GM04503 (cell line): ENCODE results near the gene KRT5.

Experiments used
- DNase-seq: peaks from one replicate; pipeline ENCODE4 v3.0.0-alpha.2; 2012; ENCODE audit warnings: low read depth

The KRT5 gene

GRCh38 chr12:52519826-52520662 lies at the start of gene KRT5:
Gene KRT5 (minus strand): TSS chr12:52520394. CDS start chr12:52520296, 98 bp downstream.
- DNase-seq: no peak

- DNase-seq: no peak
These were observed 47.9 kb upstream of the KRT5 start for GRCh38 chr12:52568111-52568510.

- DNase-seq: no peak
These were observed 46.7 kb upstream of the KRT5 start for GRCh38 chr12:52566847-52567291.

GRCh38 chr12:52564582-52564981 lies 44.4 kb upstream of the KRT5 start:
- no peak for DNase-seq

- DNase-seq: no peak
These were observed 41.8 kb upstream of the KRT5 start for GRCh38 chr12:52561880-52562449.

- DNase-seq: no peak
These were observed 39.8 kb upstream of the KRT5 start for GRCh38 chr12:52559979-52560378.

GRCh38 chr12:52558781-52559445 lies 38.7 kb upstream of the KRT5 start:
- DNase-seq: no peak

- DNase-seq: no peak
These were observed 37.3 kb upstream of the KRT5 start for GRCh38 chr12:52557476-52557875.

GRCh38 chr12:52555577-52555976 lies 35.4 kb upstream of the KRT5 start:
- DNase-seq: no peak

GRCh38 chr12:52552681-52553195 lies 32.5 kb upstream of the KRT5 start, which contains the start of gene KRT71:
Gene KRT71 (minus strand): TSS chr12:52553145. CDS start chr12:52553077, 68 bp downstream.
- no peak for DNase-seq

- DNase-seq: no peak
These were observed 31.9 kb upstream of the KRT5 start for GRCh38 chr12:52552055-52552454.

- no peak for DNase-seq
These were observed 31.1 kb upstream of the KRT5 start for GRCh38 chr12:52551216-52551865.

GRCh38 chr12:52546126-52546525 lies 25.9 kb upstream of the KRT5 start:
- no peak for DNase-seq

- no peak for DNase-seq
These were observed 24.0 kb upstream of the KRT5 start for GRCh38 chr12:52543985-52544883.

- DNase-seq: no peak
These were observed 22.7 kb upstream of the KRT5 start for GRCh38 chr12:52542785-52543318.

GRCh38 chr12:52542157-52542556 lies 22.0 kb upstream of the KRT5 start:
- DNase-seq: no peak

- DNase-seq: no peak
These were observed 21.5 kb upstream of the KRT5 start for GRCh38 chr12:52541709-52542108.

- no peak for DNase-seq
These were observed 20.3 kb upstream of the KRT5 start for GRCh38 chr12:52540531-52540930.

GRCh38 chr12:52539821-52540173 lies 19.6 kb upstream of the KRT5 start:
- DNase-seq: no peak

GRCh38 chr12:52539083-52539820 lies 19.1 kb upstream of the KRT5 start:
- DNase-seq: peak; percentile 65
